DMS153 treated with DMSO at 0.1 percent for 48 hours (cell line): ENCODE results near the gene CIC.

Experiments
- DNase-seq: peaks from one replicate; lab custom pipeline; 2025; ENCODE audit not compliant: unreplicated experiment; lab: John Stamatoyannopoulos, UW

Gene CIC

DNA sequence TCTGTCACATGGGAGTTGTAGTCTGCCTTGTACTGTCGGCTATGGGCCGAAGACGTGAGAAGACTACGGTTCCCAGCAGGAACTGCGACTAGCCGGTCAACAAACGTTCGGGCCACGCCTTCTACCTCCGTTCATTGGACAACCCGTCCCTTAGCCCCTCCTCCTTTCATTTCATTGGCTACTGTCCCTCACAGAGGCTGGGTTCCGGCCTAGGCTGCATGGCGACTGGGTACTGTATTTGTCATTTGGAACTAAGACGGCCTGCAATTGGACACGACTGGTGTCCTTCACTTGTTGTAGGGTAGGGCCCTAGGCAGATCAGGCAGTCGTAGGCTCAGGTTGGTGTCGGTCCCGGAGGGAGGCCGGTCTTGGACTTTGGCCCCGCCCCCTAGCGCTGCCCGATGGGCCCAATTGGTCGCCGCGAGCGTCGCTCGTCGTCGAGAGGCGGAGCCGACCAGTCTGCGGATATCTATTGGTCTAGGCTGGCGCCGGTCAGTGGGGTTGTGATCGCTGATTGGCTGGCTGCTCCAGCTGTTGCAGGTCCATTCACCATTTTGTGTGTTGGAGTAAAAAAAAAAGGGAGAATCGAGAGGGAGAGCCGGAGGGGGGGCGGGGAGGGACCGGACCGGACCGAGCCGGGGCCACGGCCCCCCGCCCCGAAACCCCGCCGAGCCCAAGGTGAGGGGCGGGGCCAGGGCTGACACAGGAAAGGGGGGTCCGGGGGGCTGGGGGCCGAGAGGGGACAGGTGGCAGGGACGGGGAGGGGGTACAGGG, at the start of gene CIC:
TSS of gene CIC (plus strand) at position 549 of the 774 bp plus-strand sequence. CDS start 2,532 bp downstream, outside the sequence.
- peak; percentile 99 for DNase-seq

DNA sequence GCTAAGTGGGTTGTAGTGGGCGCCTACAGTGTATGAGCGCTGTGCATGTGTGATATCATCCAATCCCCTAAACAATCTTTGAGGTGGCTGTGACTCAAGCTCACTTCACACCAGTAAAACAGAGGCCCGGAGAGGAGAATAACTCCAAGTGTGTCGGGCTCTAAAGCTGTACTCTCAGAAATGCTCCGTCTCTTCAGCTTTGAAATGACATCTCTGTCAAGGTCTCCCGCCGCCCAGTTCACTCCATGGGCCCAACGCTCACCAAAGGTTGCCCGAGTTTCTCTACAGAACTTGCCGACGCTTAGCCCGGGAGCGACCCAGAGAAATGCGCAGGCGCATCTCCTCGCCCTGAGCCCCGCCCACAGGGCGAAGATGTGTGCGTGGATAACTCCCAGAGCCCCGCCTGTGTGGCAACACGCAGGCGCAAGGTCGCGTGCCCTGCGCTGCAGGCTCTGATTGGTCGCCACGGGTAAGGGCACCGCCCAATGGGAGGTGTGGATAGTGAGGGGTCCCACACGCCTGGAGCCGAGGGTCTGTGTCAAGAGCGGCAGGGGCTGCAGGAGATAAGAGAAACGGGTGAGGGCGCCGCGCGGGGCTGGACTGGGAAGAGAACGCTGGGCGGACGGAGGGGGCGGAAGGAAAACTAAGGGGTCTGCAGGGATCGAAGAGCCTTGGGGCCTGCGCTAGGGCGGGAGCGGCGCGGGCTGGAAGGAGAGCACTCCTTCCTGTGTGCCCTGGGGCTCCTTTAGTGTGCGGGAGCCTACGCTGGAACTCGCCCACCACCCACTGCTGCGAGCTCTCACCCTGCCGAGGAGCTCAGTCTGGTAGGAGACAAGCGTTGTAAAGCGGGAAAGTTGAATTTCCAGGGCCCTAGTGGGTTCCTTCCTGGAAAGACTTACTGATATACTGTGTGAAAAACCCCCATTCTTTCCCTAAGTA, 49.0 kb upstream of the CIC start, which contains the start of gene ZNF526:
TSS of gene ZNF526 (plus strand) at position 501 of the 939 bp plus-strand sequence. CDS start 4,092 bp downstream, outside the sequence.
- peak; percentile 98 for DNase-seq

DNA sequence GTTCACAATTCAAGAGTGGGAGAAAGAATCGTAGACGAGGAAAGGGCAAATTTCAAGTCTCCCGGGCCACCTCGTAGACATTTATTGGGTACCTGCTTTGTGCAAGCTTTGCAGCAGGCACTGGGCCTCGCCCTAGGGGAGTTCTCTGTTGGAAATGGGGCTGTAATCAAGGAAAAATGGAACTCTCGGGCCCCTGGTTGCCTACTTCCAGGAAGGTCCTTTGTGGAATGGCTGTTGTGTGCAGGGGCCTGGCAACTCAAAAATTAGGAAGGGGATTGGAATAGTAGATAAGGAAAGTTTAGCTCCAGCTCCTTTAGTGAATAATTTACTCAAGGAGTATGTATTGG, 48.3 kb upstream of the CIC start:
- no peak for DNase-seq

DNA sequence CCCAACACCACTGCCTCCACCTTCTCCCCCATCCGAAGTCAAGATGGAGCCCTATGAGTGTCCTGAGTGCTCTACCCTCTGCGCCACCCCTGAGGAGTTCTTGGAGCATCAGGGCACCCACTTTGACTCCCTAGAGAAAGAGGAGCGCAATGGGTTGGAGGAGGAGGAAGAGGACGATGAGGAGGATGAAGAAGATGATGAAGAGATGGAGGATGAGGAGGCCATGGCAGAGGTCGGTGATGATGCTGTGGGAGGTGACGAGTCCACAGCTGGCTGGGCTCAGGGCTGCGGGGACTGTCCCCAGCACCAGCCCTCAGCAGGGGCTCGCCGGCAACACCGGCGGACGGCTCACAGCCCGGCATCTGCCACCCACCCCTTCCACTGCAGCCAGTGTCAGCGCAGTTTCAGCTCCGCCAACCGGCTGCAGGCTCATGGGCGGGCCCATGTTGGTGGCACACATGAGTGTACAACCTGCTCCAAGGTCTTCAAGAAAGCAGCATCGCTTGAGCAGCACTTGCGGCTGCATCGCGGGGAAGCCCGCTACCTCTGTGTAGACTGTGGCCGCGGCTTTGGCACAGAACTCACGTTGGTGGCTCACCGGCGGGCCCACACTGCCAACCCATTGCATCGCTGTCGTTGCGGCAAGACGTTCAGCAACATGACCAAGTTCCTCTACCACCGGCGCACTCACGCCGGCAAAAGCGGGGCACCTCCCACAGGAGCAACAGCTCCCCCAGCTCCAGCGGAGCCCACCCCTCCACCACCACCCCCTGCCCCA, 43.9 kb upstream of the CIC start:
- no peak for DNase-seq

DNA sequence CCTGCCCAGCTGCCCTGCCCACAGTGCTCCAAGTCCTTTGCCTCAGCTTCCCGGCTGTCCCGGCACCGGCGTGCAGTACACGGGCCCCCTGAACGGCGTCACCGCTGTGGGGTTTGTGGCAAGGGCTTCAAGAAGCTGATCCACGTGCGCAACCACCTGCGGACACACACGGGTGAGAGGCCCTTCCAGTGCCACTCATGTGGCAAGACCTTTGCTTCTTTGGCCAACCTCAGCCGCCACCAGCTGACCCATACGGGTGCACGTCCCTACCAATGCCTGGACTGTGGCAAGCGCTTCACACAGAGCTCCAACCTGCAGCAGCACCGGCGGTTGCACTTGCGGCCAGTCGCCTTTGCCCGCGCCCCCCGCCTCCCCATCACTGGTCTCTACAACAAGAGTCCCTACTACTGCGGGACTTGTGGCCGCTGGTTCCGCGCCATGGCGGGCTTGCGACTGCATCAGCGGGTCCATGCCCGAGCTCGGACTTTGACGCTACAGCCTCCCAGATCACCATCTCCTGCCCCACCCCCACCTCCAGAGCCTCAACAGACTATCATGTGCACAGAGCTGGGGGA, 43.2 kb upstream of the CIC start:
- no peak for DNase-seq

DNA sequence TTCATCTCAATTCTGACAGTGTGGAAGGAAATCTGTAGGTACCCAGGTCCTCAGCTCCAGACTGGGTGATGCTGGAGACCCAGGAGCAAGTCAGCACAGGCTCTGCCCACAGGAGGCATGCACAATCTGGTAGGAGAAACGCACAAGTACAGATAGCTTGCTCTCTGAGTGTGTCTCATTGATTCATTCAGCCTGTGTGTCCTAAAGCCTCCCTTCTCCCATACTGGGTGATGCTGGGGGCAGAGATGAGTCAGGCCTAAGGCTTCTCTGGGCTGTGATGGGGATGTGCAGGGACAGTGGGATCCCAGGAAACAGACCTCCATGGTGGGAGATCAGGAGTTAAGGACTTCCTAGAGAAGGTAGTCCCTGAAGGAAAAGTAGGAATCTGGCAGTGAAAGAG, 42.2 kb upstream of the CIC start:
- DNase-seq = no peak

DNA sequence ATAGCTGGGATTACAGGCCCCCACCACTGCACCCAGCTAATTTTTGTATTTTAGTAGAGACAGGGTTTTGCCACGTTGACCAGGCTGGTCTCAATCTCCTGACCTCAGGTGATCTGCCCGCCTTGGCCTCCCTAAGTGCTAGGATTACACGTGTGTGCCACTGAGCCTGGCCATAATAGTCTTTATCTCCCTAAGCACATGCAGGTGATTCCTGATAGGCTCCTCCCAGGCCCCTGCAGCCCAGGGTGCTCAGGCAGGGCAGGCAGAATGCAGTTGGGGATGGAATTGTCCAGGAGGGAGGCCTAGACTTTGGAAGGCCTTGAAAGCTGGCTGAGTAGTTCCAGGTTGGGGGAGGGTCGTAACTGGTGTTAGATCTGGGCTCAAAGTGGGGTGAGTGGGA, 40.4 kb upstream of the CIC start:
- no peak for DNase-seq

DNA sequence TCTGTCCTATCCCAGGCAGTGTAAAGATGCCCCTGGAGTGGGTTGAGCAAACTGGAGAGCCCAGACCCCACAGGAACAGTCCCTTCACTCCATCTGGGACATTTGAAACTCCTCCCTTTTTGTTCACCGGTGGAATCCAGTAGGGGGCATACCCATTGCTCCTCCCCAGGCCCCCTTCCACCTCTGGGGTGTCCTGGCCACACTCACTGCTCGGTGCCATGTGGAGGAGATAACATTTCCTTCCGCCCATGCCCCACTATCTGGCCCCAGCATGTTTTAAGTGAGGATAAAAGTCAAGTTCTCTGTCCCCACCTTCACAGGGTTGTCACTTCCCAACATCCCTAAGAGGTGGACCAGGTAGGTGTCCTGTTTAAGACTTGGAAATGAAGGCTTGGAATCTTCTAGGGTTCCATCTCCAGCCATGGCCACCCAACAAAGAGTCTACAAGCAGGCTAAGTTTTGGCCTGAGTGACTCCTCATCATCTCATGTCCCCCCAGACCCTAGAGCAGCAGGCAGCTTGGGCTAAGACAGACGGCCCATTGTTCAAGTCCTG, 39.7 kb upstream of the CIC start:
- DNase-seq = no peak

DNA sequence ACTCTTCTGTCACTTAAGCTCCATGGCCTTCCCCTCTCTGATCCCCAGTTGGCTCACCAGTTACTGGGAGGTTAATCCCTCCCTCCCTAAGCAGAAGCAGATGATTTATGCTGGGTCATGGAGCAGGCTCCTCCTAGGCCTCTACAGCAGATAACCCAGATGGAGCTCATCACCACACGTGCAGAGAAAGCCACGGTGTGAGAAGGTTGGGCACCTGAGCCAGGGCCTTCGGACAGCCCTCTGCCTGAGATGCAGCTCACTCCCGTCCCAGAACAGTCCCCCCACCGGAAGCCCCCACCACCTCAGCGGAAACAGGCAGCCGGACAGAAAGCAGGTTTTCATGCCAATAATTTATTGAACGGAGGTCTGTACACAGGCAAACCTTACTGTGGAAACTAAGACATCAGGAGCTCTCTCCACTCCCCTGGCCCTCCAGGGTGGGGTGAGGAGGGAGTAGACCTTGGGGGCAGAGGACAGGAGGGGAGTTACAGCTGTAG, 39.1 kb upstream of the CIC start:
- no peak for DNase-seq

DNA sequence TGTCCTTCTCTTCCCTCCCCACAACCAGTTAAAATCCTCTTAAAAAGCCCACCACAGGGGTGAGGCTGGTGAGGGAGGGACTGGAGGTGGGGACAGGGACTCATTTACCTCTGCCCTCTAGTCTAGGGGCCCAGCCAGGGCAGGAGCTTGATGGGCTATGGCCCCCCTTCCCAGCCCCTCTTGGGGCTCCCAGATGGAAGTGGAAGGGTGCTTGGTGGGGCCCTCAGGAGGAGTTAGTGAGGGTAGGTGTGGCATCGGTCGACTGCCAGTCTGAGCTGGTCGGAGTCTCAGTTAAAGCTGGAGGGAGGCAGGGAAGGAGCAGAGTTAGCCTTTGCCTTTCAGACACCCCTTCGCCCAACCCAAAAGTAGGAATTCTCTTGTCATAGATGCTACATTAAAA, 38.5 kb upstream of the CIC start:
- no peak for DNase-seq

DNA sequence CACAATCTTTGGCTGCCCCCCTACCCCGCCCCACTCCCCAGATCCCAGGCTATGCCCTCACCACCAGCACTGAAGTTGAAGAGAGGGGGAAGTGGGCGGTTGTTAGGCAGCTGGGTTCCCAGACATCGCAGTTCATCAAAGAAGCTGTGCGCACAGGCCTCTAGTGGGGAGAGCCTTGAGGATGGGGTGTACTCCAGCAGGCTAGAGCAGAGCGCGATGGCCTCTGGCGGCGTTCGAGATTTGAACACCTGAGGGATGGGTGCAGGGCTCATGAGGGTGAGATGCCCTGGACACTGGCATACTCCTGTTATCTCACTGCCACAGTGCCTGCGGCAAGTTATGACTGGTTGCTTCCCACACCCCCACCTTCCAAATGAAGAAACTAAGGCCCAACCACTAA, 36.6 kb upstream of the CIC start:
- no peak for DNase-seq

DNA sequence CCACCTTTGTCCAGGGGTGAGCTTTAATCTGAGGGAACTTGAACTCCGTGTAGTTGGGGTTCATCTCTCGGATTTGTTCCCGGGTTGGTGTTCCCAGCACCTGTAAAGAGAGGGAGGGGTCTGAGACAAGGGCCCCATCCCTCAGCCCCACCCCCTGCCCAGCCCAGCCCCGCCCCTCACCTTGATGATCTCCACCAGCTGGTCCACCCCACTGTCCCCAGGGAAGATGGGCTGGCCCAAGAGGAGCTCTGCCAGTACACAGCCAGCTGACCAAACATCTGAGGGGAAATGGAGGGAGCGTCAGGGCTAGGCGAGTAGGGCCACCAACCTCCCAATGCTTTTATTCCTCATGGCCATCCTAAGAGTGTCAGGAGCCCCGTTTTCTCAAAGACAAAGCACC, 35.9 kb upstream of the CIC start:
- DNase-seq = no peak

DNA sequence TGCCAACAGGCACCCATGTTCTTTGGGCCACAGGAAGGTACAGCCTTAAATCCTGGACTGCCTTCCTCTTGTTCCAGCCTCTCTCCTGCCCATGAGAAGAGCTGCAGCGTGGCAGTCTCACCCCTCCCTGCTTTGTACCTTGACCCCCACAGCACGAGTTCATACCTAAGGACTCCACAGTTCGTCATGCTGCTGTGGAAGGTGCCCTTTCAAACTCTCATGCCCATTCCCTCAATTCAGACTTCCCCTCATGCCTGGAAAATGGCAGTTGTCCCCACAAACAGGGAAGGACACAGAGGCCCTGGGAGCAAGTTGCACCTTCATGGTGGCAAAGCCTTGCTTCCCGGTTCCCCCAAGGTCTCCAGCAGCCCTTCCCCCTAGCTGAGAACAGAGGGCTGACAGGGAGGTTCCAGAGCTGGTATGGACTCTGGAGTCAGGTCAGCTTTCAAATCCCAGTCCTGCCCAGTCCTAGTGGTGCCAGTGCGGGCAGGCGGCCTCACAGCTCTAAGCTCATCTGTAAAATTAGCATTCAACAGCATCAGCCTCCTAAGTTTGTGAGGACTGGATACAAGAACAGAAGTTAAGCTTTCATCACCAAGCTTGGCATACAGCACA, 35.3 kb upstream of the CIC start:
- no peak for DNase-seq

DNA sequence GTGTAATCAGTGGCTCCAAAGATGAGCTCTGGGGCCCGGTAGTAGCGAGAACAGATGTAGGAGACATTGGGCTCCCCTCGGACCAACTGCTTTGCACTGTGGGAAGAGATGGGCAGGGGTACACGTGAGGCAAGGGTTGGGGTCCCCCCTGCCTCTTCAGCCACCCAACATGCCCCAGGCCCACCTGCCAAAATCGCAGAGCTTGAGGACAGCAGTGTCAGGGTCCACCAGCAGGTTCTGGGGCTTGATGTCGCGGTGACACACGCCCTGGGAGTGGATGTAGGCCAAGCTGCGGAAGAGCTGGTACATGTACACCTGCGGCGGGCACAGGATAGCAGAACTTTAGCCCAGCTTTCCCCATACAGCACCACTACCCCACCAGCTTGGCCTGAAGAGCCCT, 34.7 kb upstream of the CIC start:
- DNase-seq = no peak

DNA sequence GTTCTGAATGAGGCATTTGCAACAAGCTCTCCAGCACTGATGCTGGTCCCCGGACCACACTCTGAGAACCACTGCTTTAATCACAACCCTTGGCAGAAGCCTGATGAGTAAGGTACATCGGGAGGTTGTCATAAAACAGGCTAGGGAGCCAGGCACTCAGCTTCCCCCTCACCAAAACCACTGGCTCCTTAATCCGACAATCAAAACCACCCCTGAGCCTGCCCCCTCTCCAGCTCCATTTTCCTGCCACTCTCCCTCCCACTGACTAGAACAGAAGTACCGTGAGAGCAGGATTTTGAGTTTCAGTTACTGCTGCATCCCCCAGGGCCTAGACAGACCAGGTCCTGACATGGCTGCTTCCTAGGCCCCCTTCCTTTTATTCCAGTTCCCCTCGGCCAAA, 33.9 kb upstream of the CIC start:
- no peak for DNase-seq

DNA sequence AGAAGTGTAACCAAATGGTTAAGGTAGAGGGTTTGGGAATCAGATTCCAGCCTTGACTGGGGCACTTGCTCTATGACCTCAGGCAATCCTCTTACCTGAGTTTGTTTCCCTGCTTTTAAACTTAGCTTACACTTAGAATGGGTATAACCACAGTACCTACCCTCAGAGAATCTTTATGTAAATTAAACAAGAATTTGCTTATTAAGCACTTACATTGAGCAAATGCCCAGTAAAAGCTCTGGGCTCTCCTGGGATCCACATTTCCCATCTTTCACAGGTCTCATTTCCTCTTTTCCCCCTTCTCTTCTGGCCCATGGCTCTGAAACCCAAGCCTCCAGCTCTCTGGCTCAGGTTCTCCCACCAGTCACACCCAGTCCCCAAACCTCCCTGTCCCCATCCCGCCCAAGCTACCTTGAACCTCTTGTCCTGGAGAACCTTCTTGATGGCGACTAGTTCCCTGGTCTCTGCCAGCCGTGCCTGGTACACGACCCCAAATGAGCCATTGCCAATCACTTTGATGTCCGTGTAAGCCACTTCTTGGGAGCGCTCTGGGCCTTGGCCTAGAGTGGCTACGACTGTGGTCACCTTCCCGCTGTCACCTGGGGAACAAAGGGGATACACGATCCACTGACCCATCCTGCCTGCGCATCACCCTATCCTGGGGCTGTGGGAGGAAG, 29.4 kb upstream of the CIC start:
- no peak for DNase-seq

DNA sequence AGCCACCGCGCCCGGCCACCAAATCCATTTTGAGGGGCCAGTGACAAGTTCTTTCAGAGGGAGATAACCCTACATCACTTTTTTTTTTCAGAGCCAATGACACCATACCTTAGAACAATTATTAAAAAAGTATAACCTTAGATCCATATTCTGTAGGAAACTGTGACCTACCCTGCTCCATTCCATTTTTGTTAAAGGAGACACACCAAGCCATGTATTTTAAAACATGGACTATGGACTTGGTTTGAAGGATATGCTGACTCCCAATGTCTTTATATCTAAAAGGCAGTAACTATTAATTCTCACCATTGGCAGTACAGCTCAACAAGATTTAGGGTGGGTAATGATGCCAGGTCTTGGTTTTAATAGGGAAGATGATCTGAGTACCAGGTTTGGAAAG, 27.8 kb upstream of the CIC start:
- DNase-seq = no peak

DNA sequence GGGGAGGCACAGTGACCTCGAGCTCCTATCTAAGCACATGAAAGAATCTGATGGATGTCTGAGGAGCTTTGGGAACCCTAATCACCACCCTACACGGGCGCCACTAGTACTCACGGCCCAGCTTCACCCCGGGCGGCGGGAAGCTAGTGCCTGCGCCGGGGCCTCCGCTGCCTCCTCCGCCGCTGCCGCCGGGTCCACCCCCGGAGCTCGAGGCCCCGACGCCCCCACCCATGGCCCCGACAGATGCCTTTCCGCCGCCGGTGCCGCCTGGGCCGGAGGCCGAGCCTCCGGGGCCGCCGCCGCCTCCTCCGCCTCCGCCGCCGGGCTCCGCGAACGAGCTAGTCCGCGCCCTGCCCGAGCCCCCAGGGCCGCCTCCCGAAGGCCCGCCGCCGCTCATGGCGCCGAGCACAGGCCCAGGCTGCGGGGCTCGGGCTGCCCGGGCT, 27.0 kb upstream of the CIC start:
- no peak for DNase-seq
